Bronchial epithelial cell (primary cell): ENCODE data around the gene C12orf43. TPM values are rescaled to one million over a fixed set of nuclear protein-coding genes. Genes with fewer than 3 reads are reported as not detected.

ENCODE experiments used
- DNase-seq: peaks from one replicate; pipeline ENCODE4 v3.0.0-alpha.2; 2010; ENCODE audit warnings: low read depth
- FAIRE-seq: peaks from 2 replicates; lab custom pipeline; 2011; peaks lifted over from hg19 to GRCh38; lab: Jason Lieb, UNC
- H3K27me3 ChIP-seq: 2 replicates; pipeline ENCODE4 v1.5.1; 2011; ENCODE audit warnings: low read length; ENCODE audit not compliant: control insufficient read depth, insufficient read depth
- H3K36me3 ChIP-seq: 2 replicates; pipeline ENCODE4 v1.5.1; 2011; ENCODE audit warnings: low read length; ENCODE audit not compliant: control insufficient read depth, insufficient read depth
- H3K4me3 ChIP-seq: 2 replicates; pipeline ENCODE4 v1.5.1; 2011; ENCODE audit warnings: mild to moderate bottlenecking, low read depth, low read length, control low read depth
- total RNA-seq: library from RNA; depleted of rRNA; stranded (reverse); fragments of >200 nt; gene quantifications from 2 replicates; pipeline ENCODE4 v1.2.1, GENCODE V29; 2014
- TF ChIP-seq, protein P1 (sequence below): IDR thresholded peaks from 2 replicates; pipeline ENCODE4 v1.5.1; 2011; ENCODE audit warnings: mild to moderate bottlenecking, moderate library complexity, low read length, control low read depth, inconsistent platforms; ENCODE audit not compliant: insufficient read depth, severe bottlenecking

C12orf43 gene
- total RNA-seq, 1 donor from 2014 or later: 6.3 TPM

GRCh38 chr12:120980800-120981368, 35.4 kb downstream of the C12orf43 start:
- no peak for FAIRE-seq
- H3K36me3 ChIP-seq: no peaks in the 10 kb centered on the region
- TF ChIP-seq, protein P1, sequence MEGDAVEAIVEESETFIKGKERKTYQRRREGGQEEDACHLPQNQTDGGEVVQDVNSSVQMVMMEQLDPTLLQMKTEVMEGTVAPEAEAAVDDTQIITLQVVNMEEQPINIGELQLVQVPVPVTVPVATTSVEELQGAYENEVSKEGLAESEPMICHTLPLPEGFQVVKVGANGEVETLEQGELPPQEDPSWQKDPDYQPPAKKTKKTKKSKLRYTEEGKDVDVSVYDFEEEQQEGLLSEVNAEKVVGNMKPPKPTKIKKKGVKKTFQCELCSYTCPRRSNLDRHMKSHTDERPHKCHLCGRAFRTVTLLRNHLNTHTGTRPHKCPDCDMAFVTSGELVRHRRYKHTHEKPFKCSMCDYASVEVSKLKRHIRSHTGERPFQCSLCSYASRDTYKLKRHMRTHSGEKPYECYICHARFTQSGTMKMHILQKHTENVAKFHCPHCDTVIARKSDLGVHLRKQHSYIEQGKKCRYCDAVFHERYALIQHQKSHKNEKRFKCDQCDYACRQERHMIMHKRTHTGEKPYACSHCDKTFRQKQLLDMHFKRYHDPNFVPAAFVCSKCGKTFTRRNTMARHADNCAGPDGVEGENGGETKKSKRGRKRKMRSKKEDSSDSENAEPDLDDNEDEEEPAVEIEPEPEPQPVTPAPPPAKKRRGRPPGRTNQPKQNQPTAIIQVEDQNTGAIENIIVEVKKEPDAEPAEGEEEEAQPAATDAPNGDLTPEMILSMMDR: no peak
- H3K4me3 ChIP-seq: no peak overlapping the region
- no peak for DNase-seq
- no peaks in the 10 kb centered on the region for H3K27me3 ChIP-seq

DNA sequence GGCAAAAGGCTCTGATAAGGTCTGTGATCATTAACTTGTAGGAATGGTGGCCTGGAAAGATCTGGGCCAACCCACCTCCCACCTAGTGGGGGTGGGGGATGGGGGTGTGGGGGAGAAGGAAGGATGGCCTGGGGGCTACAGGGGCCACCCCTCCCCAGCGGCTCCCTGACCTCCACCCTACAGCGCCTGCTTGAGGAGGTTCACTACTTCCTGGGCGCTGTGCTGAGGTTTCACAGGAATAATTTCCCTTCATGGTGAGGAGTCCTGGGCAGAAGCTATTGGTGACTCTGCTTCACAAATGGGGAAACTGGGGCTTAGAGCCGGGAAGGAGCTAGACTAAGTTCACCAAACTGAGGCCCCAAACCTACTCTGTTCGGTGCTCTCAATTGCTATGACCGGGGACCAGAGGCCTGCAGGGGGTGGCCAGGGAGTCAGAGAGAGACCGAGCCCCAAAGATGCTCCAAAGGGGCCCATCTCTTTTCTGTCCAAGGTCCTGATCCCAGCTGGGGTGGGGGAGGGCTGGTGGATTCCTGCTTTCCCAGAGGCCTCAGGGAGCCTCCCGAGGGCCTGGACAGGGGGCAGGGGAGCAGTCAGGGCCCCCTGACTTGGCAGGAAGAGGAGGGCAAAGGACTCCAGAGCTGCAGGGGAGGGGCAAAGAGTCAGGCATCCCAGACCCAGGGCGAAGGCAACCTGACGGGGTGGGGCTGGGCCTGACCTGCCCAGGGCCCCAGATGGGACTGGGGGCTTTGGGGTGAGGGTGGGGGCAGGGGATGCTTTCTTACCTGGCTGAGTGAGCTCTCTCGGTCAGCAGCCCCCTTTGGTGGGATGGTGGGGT, 36.2 kb downstream of the C12orf43 start:
- TF ChIP-seq, protein P1: no peak
- DNase-seq (no peak), FAIRE-seq (no peak)
- Histone ChIP-seq H3K4me3 (no peak overlapping the region), H3K36me3 (no peaks in the 10 kb centered on the region), H3K27me3 (no peaks in the 10 kb centered on the region)

DNA sequence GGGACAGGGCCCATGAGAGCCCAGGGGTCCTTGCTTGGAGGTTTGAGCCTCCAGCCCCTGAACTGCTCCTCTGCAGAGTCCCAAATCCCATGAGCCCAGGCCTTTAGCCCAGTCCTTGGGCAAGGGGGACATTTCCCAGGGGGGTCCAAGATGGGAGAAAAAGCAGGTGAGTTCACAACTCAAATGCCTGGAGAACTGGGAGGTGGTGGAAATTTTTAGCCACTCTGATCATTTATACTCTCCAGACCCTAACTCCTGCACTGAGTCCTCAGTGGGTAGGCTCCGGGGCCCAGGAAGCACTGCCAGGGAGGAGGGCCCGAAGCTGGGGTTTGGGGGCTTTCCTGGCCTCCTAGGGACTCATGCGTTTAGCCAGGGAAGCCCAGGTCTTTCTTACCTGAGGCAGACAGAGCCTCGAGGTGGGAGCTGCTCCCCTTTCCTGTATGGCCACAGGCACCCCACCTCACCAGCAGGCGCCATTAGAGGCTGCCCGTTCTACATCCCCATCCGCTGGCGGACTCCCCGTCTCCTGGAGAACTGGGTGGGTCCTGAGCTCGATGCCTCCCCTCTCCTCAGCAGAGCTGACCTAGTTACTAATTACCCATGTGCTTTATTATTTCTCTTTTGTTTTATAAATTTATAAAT, 36.9 kb downstream of the C12orf43 start:
- Histone ChIP-seq H3K36me3 (no peaks in the 10 kb centered on the region), H3K27me3 (no peaks in the 10 kb centered on the region), H3K4me3 (no peak overlapping the region)
- TF ChIP-seq, protein P1: no peak
- FAIRE-seq (no peak), DNase-seq (no peak)

DNA sequence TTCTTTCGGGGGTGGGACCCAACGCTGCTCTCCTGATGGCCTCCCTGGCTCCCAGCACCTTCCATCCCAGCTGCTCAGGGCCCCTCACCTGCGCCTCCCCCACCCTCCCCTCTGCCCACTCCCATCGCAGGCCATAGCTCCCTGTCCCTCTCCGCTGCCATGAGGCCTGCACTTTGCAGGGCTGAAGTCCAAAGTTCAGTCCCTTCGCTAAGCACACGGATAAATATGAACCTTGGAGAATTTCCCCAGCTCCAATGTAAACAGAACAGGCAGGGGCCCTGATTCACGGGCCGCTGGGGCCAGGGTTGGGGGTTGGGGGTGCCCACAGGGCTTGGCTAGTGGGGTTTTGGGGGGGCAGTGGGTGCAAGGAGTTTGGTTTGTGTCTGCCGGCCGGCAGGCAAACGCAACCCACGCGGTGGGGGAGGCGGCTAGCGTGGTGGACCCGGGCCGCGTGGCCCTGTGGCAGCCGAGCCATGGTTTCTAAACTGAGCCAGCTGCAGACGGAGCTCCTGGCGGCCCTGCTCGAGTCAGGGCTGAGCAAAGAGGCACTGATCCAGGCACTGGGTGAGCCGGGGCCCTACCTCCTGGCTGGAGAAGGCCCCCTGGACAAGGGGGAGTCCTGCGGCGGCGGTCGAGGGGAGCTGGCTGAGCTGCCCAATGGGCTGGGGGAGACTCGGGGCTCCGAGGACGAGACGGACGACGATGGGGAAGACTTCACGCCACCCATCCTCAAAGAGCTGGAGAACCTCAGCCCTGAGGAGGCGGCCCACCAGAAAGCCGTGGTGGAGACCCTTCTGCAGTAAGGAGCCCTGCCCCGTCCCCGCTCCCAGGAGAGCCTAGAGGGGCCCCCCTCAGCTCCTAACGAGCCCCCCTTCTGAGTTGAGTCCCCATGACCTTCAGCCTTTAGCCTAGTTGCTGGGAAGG, 37.7 kb downstream of the C12orf43 start, which contains the start of gene HNF1A:
HNF1A (plus strand) TSS at position 248 of the 924 bp plus-strand sequence; CDS start at position 474, 226 bp downstream.
- TF ChIP-seq, protein P1: no peak
- DNase-seq (no peak), FAIRE-seq (no peak)
- no peak within 1 kb of the TSS for H3K4me3 ChIP-seq
- no peaks in the 10 kb centered on the region for H3K36me3 ChIP-seq
- no peaks in the 10 kb centered on the region for H3K27me3 ChIP-seq

DNA sequence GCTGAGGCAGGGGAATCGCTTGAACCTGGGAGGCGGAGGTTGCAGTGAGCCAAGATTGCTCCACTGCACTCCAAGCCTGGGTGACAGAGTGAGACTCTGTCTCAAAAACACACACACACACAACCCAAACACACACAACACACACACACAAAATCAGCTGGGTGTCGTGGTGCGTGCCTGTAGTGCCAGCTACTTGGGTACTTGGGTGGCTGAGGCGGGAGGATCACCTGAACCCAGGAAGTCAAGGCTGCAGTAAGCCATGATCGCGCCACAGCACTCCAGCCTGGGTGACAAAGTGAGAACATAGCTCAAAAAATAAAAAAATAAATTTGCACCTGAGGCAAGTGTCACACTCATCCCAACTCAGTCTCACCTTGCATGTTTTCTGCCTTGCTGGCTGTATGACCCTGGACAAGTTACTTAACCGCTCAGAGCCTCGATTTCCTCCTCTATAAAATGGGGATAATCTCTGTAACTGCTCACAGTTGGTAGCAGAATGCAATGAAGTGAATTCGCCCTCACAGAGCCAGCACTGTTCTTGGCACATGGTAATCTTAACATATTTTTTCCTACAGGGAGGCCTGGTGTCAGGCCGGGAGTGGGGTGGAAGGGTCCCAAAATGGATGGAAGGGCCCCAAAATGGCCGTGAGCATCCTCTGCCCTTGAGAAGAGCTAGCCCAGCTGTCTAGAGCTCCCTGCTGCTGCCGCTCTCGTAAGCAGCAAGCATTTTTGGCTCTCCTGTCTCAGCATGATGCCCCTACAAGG, 38.6 kb downstream of the C12orf43 start:
- no peak for DNase-seq
- Histone ChIP-seq H3K27me3 (no peaks in the 10 kb centered on the region), H3K36me3 (no peaks in the 10 kb centered on the region), H3K4me3 (no peak overlapping the region)
- TF ChIP-seq, protein P1: no peak
- FAIRE-seq: no peak
